Measurements from ENCODE around the gene EPHB4. TPM values are rescaled to one million over a fixed set of nuclear protein-coding genes. Genes with fewer than 3 reads are reported as not detected.
"Not testable (repeated sequence)": the region's sequence is repeated elsewhere in the genome, so short reads cannot be mapped to it uniquely, and the experiment has no call there.

EPHB4 gene
- total RNA-seq, 1 donor from 2014 or later: 99.1 TPM

GRCh38 chr7:100822236-100823139 is 4.8 kb downstream of the EPHB4 start:
- TF ChIP-seq CTCF (conservative IDR thresholded peaks at IDR 0.05; ENCODE audit: low read depth, low read length): no peak
- no peak overlapping the region for H3K4me3 ChIP-seq (ENCODE audit: low read depth, low read length)
- no peak for DNase-seq (ENCODE audit: low read depth)

- no peak for DNase-seq (ENCODE audit: low read depth)
- H3K4me3 ChIP-seq (ENCODE audit: low read depth, low read length): no peak overlapping the region
- no peak for TF ChIP-seq CTCF (conservative IDR thresholded peaks at IDR 0.05; ENCODE audit: low read depth, low read length)
Measured at GRCh38 chr7:100819586-100819985, 7.7 kb downstream of the EPHB4 start.

- no peak for DNase-seq (ENCODE audit: low read depth)
- H3K4me3 ChIP-seq (ENCODE audit: low read depth, low read length): no peak overlapping the region
- TF ChIP-seq CTCF (conservative IDR thresholded peaks at IDR 0.05; ENCODE audit: low read depth, low read length): no peak
Measured at GRCh38 chr7:100818825-100819224, 8.5 kb downstream of the EPHB4 start.

GRCh38 chr7:100818366-100818765 is 9.0 kb downstream of the EPHB4 start:
- DNase-seq (ENCODE audit: low read depth): no peak
- TF ChIP-seq CTCF (conservative IDR thresholded peaks at IDR 0.05; ENCODE audit: low read depth, low read length): no peak
- no peak overlapping the region for H3K4me3 ChIP-seq (ENCODE audit: low read depth, low read length)

- no peak for TF ChIP-seq CTCF (conservative IDR thresholded peaks at IDR 0.05; ENCODE audit: low read depth, low read length)
- H3K4me3 ChIP-seq (ENCODE audit: low read depth, low read length): no peak overlapping the region
- DNase-seq (ENCODE audit: low read depth): no peak
Measured at GRCh38 chr7:100817097-100817496, 10.2 kb downstream of the EPHB4 start.

GRCh38 chr7:100816515-100816914 is 10.8 kb downstream of the EPHB4 start:
- DNase-seq (ENCODE audit: low read depth); H3K4me3 ChIP-seq (ENCODE audit: low read depth, low read length): not testable (repeated sequence)

GRCh38 chr7:100812729-100813128 is 14.6 kb downstream of the EPHB4 start:
- TF ChIP-seq CTCF (conservative IDR thresholded peaks at IDR 0.05; ENCODE audit: low read depth, low read length): no peak
- no peak overlapping the region for H3K4me3 ChIP-seq (ENCODE audit: low read depth, low read length)
- no peak for DNase-seq (ENCODE audit: low read depth)

Data from epithelial cell of proximal tubule (primary cell).